H1 (cell line): ENCODE results near the gene AAMDC. TPM values are rescaled to one million over a fixed set of nuclear protein-coding genes. Genes with fewer than 3 reads are reported as not detected.

Experiments
- CBX5 ChIP-seq: fragments of 300-800, 300-1000 bp; sonication (generic); IDR thresholded peaks from 2 replicates; pipeline ENCODE4 v1.7.1; 2016; ENCODE audit warnings: antibody characterized with exemption, low read length, low read depth
- JUN ChIP-seq: IDR thresholded peaks from 2 replicates; pipeline ENCODE4 v1.6.1; 2011; ENCODE audit warnings: low read depth, mild to moderate bottlenecking, improper control_type of control experiment, low read length
- NANOG ChIP-seq: IDR thresholded peaks from 2 replicates; pipeline ENCODE4 v1.6.1; 2011; ENCODE audit warnings: low read length, low read depth, mild to moderate bottlenecking, inconsistent platforms; ENCODE audit not compliant: insufficient read depth, poor library complexity, severe bottlenecking
- NRF1 ChIP-seq: IDR thresholded peaks from 2 replicates; pipeline ENCODE4 v1.6.1; 2011; ENCODE audit warnings: mild to moderate bottlenecking, low read depth, low read length, improper control_type of control experiment
- POLR2A ChIP-seq, 2 experiments: IDR thresholded peaks; 1 replicate in 1 of 2; 2 replicates in 1 of 2; pipeline ENCODE4 v1.6.1; 2011; ENCODE audit warnings: low read depth in 2 of 2, low read length in 2 of 2, mild to moderate bottlenecking in 2 of 2; ENCODE audit errors: control extremely low read depth in 1 of 2
- POU5F1 ChIP-seq: IDR thresholded peaks from 2 replicates; pipeline ENCODE4 v1.6.1; 2011; ENCODE audit warnings: low read depth, mild to moderate bottlenecking, low read length, moderate library complexity
- polyA plus RNA-seq, 7 experiments: library from polyadenylated mRNA; depleted of rRNA in 3 of 7; stranded (reverse) in 5 of 7; unstranded in 2 of 7; fragments of >200 nt in 5 of 7; fragments of 200-250 nt in 2 of 7; gene quantifications; 1 replicate in 5 of 7; 2 replicates in 1 of 7; 4 replicates in 1 of 7; pipeline versions ENCODE4 v1.2.1 to v1.2.3, GENCODE V29; 2011 to 2013; ENCODE audit warnings: missing spikeins in 2 of 7, mixed read lengths in 2 of 7
- total RNA-seq: library from RNA; stranded (reverse); fragmentation: NEBNext Ultra II Directional; extraction: Animal tissue kit (Norgen Biotek cat#: 25700); gene quantifications from 2 replicates; pipeline ENCODE4 v1.2.1, GENCODE V29; 2021

The AAMDC gene
- total and polyA plus RNA-seq, 2 of the 8 experiments (the other 6 are each of a cell fraction or from before 2014, with no cell fraction given), result 17.2 to 19.5 TPM

GRCh38 chr11:77783025-77783424, 37.9 kb upstream of the AAMDC start (continued):
- TF ChIP-seq POU5F1 (no peak), NANOG (no peak), JUN (no peak), POLR2A (IDR thresholded peaks at IDR 0.05; ENCODE audit: control extremely low read depth in 1 of 2, low read depth in 2 of 2, low read length in 2 of 2) (no peak), NRF1 (no peak), CBX5 (no peak)
